Measurements from ENCODE around the gene TOMM5. TPM values are rescaled to one million over a fixed set of nuclear protein-coding genes. Genes with fewer than 3 reads are reported as not detected.

Gene TOMM5
- total RNA-seq, 4 donors from 2014 or later = 44.3 to 82.1 (median 76.0) TPM

- TF ChIP-seq EP300 (IDR thresholded peaks at IDR 0.05) (no peak), POLR2AphosphoS5 (IDR thresholded peaks at IDR 0.05) (no peak), POLR2A (IDR thresholded peaks at IDR 0.05) (no peak), CTCF (IDR thresholded peaks at IDR 0.05) (no peak)
- H3K4me1 ChIP-seq = peaks cover 4% of the 10 kb centered on the region
- no peaks in the 10 kb centered on the region for H3K36me3 ChIP-seq
- no peak overlapping the region for H3K4me3 ChIP-seq
- no peak for DNase-seq (ENCODE audit: low spot score in 2 of 2)
- WGBS = 86% methylated on average over 5 of the region's 5 CpGs
- H3K9me3 ChIP-seq = no peaks in the 10 kb centered on the region
- no peaks in the 10 kb centered on the region for H3K27me3 ChIP-seq
- no peak overlapping the region for H3K27ac ChIP-seq
Observed at GRCh38 chr9:37625036-37625757, 32.8 kb upstream of the TOMM5 start.

GRCh38 chr9:37624073-37624472 lies 31.7 kb upstream of the TOMM5 start:
- no peaks in the 10 kb centered on the region for H3K9me3 ChIP-seq
- TF ChIP-seq POLR2A (IDR thresholded peaks at IDR 0.05) (no peak), POLR2AphosphoS5 (IDR thresholded peaks at IDR 0.05) (no peak), CTCF (IDR thresholded peaks at IDR 0.05) (no peak), EP300 (IDR thresholded peaks at IDR 0.05) (no peak)
- WGBS = 76% methylated on average over 1 of the region's 1 CpG
- H3K4me3 ChIP-seq = no peak overlapping the region
- H3K36me3 ChIP-seq = no peaks in the 10 kb centered on the region
- peaks cover 4% of the 10 kb centered on the region for H3K4me1 ChIP-seq
- no peak overlapping the region for H3K27ac ChIP-seq
- no peaks in the 10 kb centered on the region for H3K27me3 ChIP-seq
- no peak for DNase-seq (ENCODE audit: low spot score in 2 of 2)

- WGBS = 89% methylated on average over 2 of the region's 2 CpGs
- TF ChIP-seq POLR2AphosphoS5 (IDR thresholded peaks at IDR 0.05) (no peak), POLR2A (IDR thresholded peaks at IDR 0.05) (no peak), CTCF (IDR thresholded peaks at IDR 0.05) (no peak), EP300 (IDR thresholded peaks at IDR 0.05) (no peak)
- Histone ChIP-seq H3K9me3 (no peaks in the 10 kb centered on the region), H3K4me1 (peaks cover 4% of the 10 kb centered on the region), H3K27me3 (no peaks in the 10 kb centered on the region), H3K36me3 (no peaks in the 10 kb centered on the region), H3K4me3 (no peak overlapping the region), H3K27ac (no peak overlapping the region)
- DNase-seq (ENCODE audit: low spot score in 2 of 2) = no peak
Observed at GRCh38 chr9:37623267-37623666, 30.9 kb upstream of the TOMM5 start.

GRCh38 chr9:37622462-37622861 lies 30.1 kb upstream of the TOMM5 start:
- no peak for TF ChIP-seq POLR2AphosphoS5 (IDR thresholded peaks at IDR 0.05)
- TF ChIP-seq POLR2A (IDR thresholded peaks at IDR 0.05) = no peak
- TF ChIP-seq EP300 (IDR thresholded peaks at IDR 0.05) = no peak
- TF ChIP-seq CTCF (IDR thresholded peaks at IDR 0.05) = no peak
- Histone ChIP-seq H3K9me3 (no peaks in the 10 kb centered on the region), H3K27ac (no peak overlapping the region), H3K4me3 (no peak overlapping the region), H3K27me3 (no peaks in the 10 kb centered on the region), H3K36me3 (no peaks in the 10 kb centered on the region), H3K4me1 (peaks cover 4% of the 10 kb centered on the region)
- no peak for DNase-seq (ENCODE audit: low spot score in 2 of 2)
- 68% methylated on average over 4 of the region's 4 CpGs for WGBS

GRCh38 chr9:37621273-37622121 lies 29.1 kb upstream of the TOMM5 start:
- Histone ChIP-seq H3K36me3 (no peaks in the 10 kb centered on the region), H3K4me3 (no peak overlapping the region), H3K9me3 (no peaks in the 10 kb centered on the region), H3K4me1 (no peaks in the 10 kb centered on the region), H3K27me3 (no peaks in the 10 kb centered on the region), H3K27ac (no peak overlapping the region)
- DNase-seq (ENCODE audit: low spot score in 2 of 2) = no peak
- WGBS = 45% methylated on average over 8 of the region's 9 CpGs
- TF ChIP-seq POLR2A (IDR thresholded peaks at IDR 0.05) (no peak), CTCF (IDR thresholded peaks at IDR 0.05) (no peak), POLR2AphosphoS5 (IDR thresholded peaks at IDR 0.05) (no peak), EP300 (IDR thresholded peaks at IDR 0.05) (no peak)

Measured in suprapubic skin (tissue), 4 donors.